A549 (cell line): Measurements from ENCODE around the gene MICOS13.

Source experiments
- EHMT2 ChIP-seq: fragments of 200-600 bp; sonication (generic); IDR thresholded peaks from 2 replicates; pipeline ENCODE4 v1.6.1; 2016; ENCODE audit warnings: antibody characterized with exemption, low read depth, mild to moderate bottlenecking, moderate library complexity
- EP300 ChIP-seq, 2 experiments: fragments of >200 bp; sonication (Bioruptor Twin); formaldehyde crosslinking; IDR thresholded peaks; 2 replicates in 1 of 2; 3 replicates in 1 of 2; pipeline ENCODE4 v1.6.1; 2016 to 2017
- JUN ChIP-seq, 2 experiments: fragments of >200 bp; sonication (Bioruptor Twin); formaldehyde crosslinking; IDR thresholded peaks; 2 replicates in 1 of 2; 3 replicates in 1 of 2; pipeline ENCODE4 v1.6.1; 2016 to 2017
- JUNB ChIP-seq: fragments of >200 bp; sonication (Bioruptor Twin); formaldehyde crosslinking; IDR thresholded peaks from 2 replicates; pipeline ENCODE4 v1.6.1; 2016
- PHF8 ChIP-seq: fragments of 200-600 bp; sonication (generic); IDR thresholded peaks from 2 replicates; pipeline ENCODE4 v1.6.1; 2016; ENCODE audit warnings: low read depth, mild to moderate bottlenecking, antibody characterized with exemption, moderate library complexity, borderline replicate concordance
- POLR2A ChIP-seq: IDR thresholded peaks from 2 replicates; pipeline ENCODE4 v1.6.1; 2012; ENCODE audit warnings: mild to moderate bottlenecking, low read length
- RAD21 ChIP-seq, 2 experiments: fragments of >200 bp in 1 of 2; sonication (Bioruptor Twin) in 1 of 2; formaldehyde crosslinking in 1 of 2; IDR thresholded peaks in 1 of 2; conservative IDR thresholded peaks in 1 of 2; 2 replicates in 1 of 2; 3 replicates in 1 of 2; pipeline ENCODE4 v1.6.1; 2012 to 2018; ENCODE audit warnings: inconsistent platforms in 1 of 2
- RFX5 ChIP-seq: fragments of 450-650 bp; IDR thresholded peaks from 2 replicates; pipeline ENCODE4 v1.7.1; 2014; ENCODE audit warnings: antibody characterized with exemption, mild to moderate bottlenecking, moderate library complexity
- SMC3 ChIP-seq: fragments of >200 bp; sonication (Bioruptor Twin); formaldehyde crosslinking; IDR thresholded peaks from 3 replicates; pipeline ENCODE4 v1.6.1; 2018; ENCODE audit warnings: inconsistent platforms
- ZSCAN20 ChIP-seq: fragments of 250-450 bp; sonication (Bioruptor Pico); IDR thresholded peaks from 2 replicates; pipeline ENCODE4 v1.8.0; 2022; ENCODE audit warnings: mild to moderate bottlenecking, moderate library complexity
- TF ChIP-seq, protein P1 (sequence below): fragments of >200 bp; sonication (Bioruptor Twin); formaldehyde crosslinking; IDR thresholded peaks from 3 replicates; pipeline ENCODE4 v1.5.1; 2016
- TF ChIP-seq, protein P2 (sequence below): fragments of 200-600 bp; sonication (generic); IDR thresholded peaks from 2 replicates; pipeline ENCODE4 v1.6.1; 2016; ENCODE audit warnings: antibody characterized with exemption, mild to moderate bottlenecking, moderate library complexity
- TF ChIP-seq, protein P3 (sequence below): IDR thresholded peaks from 2 replicates; pipeline ENCODE4 v1.6.1; 2012
- TF ChIP-seq, protein P4 (sequence below): fragments of 150-350 bp; IDR thresholded peaks from 2 replicates; pipeline ENCODE4 v1.6.1; 2014; ENCODE audit warnings: low read depth, mild to moderate bottlenecking, low read length

DNA sequence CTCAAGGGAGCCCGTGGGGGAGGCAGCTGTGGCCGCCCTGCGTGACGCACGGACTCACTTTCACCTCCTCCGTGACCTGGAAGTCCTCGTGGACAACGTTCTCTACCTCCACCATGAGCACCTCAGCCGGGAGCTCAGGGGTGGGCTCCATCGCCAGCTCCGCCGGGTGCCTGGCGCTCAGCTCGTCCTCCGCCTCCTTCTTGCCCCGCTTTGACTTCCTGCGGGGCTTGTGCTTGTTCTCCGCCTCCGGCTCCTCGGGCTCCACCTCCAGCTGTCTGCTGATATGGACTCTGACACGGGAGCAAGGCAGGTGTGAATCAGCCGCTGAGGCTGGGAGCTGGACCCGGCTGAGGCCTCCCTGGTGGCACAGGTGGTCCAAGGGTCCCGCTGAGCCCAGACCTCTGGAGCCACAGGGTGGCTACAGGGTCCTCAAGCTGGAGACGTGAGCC lies 31.4 kb upstream of the MICOS13 start:
- TF ChIP-seq, protein P1, sequence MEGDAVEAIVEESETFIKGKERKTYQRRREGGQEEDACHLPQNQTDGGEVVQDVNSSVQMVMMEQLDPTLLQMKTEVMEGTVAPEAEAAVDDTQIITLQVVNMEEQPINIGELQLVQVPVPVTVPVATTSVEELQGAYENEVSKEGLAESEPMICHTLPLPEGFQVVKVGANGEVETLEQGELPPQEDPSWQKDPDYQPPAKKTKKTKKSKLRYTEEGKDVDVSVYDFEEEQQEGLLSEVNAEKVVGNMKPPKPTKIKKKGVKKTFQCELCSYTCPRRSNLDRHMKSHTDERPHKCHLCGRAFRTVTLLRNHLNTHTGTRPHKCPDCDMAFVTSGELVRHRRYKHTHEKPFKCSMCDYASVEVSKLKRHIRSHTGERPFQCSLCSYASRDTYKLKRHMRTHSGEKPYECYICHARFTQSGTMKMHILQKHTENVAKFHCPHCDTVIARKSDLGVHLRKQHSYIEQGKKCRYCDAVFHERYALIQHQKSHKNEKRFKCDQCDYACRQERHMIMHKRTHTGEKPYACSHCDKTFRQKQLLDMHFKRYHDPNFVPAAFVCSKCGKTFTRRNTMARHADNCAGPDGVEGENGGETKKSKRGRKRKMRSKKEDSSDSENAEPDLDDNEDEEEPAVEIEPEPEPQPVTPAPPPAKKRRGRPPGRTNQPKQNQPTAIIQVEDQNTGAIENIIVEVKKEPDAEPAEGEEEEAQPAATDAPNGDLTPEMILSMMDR = no peak
- TF ChIP-seq POLR2A = no peak
- TF ChIP-seq, protein P2, sequence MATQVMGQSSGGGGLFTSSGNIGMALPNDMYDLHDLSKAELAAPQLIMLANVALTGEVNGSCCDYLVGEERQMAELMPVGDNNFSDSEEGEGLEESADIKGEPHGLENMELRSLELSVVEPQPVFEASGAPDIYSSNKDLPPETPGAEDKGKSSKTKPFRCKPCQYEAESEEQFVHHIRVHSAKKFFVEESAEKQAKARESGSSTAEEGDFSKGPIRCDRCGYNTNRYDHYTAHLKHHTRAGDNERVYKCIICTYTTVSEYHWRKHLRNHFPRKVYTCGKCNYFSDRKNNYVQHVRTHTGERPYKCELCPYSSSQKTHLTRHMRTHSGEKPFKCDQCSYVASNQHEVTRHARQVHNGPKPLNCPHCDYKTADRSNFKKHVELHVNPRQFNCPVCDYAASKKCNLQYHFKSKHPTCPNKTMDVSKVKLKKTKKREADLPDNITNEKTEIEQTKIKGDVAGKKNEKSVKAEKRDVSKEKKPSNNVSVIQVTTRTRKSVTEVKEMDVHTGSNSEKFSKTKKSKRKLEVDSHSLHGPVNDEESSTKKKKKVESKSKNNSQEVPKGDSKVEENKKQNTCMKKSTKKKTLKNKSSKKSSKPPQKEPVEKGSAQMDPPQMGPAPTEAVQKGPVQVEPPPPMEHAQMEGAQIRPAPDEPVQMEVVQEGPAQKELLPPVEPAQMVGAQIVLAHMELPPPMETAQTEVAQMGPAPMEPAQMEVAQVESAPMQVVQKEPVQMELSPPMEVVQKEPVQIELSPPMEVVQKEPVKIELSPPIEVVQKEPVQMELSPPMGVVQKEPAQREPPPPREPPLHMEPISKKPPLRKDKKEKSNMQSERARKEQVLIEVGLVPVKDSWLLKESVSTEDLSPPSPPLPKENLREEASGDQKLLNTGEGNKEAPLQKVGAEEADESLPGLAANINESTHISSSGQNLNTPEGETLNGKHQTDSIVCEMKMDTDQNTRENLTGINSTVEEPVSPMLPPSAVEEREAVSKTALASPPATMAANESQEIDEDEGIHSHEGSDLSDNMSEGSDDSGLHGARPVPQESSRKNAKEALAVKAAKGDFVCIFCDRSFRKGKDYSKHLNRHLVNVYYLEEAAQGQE = no peak
- TF ChIP-seq, protein P3, sequence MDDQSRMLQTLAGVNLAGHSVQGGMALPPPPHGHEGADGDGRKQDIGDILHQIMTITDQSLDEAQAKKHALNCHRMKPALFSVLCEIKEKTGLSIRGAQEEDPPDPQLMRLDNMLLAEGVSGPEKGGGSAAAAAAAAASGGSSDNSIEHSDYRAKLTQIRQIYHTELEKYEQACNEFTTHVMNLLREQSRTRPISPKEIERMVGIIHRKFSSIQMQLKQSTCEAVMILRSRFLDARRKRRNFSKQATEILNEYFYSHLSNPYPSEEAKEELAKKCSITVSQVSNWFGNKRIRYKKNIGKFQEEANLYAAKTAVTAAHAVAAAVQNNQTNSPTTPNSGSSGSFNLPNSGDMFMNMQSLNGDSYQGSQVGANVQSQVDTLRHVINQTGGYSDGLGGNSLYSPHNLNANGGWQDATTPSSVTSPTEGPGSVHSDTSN = no peak
- TF ChIP-seq JUN (IDR thresholded peaks at IDR 0.05) = no peak
- TF ChIP-seq RAD21 (conservative IDR thresholded peaks at IDR 0.05 in 1 of 2, IDR thresholded peaks at IDR 0.05 in 1 of 2) = no peak
- TF ChIP-seq ZSCAN20 (CRISPR knock-in tag) = no peak
- no peak for TF ChIP-seq RFX5
- TF ChIP-seq JUNB = no peak
- no peak for TF ChIP-seq SMC3
- TF ChIP-seq EHMT2 = no peak
- TF ChIP-seq PHF8 = no peak
- TF ChIP-seq, protein P4, sequence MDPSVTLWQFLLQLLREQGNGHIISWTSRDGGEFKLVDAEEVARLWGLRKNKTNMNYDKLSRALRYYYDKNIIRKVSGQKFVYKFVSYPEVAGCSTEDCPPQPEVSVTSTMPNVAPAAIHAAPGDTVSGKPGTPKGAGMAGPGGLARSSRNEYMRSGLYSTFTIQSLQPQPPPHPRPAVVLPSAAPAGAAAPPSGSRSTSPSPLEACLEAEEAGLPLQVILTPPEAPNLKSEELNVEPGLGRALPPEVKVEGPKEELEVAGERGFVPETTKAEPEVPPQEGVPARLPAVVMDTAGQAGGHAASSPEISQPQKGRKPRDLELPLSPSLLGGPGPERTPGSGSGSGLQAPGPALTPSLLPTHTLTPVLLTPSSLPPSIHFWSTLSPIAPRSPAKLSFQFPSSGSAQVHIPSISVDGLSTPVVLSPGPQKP = no peak
- TF ChIP-seq EP300 (IDR thresholded peaks at IDR 0.05) = no peak
